GM18498 (cell line): Measurements from ENCODE around the gene CECR2.
"Not testable (repeated sequence)": the region's sequence is repeated elsewhere in the genome, so short reads cannot be mapped to it uniquely, and the experiment has no call there.

ENCODE experiments used
- ATAC-seq: cut with Tn5 transposase; IDR thresholded peaks from one replicate; pipeline ENCODE4 v1.9.1; 2021; ENCODE audit warnings: mild to moderate bottlenecking, moderate library complexity; ENCODE audit not compliant: unreplicated experiment

The CECR2 gene

GRCh38 chr22:17493419-17493981 is 124.2 kb downstream of the CECR2 start:
- ATAC-seq: no peak

- ATAC-seq: no peak
Observed at GRCh38 chr22:17496841-17497240, 127.6 kb downstream of the CECR2 start.

GRCh38 chr22:17501679-17502285 is 132.5 kb downstream of the CECR2 start:
- no peak for ATAC-seq

GRCh38 chr22:17508110-17508509 is 138.8 kb downstream of the CECR2 start:
- ATAC-seq: no peak

- ATAC-seq: no peak
Observed at GRCh38 chr22:17512960-17513359, 143.7 kb downstream of the CECR2 start.

- no peak for ATAC-seq
Observed at GRCh38 chr22:17513612-17514011, 144.4 kb downstream of the CECR2 start.

- no peak for ATAC-seq
Observed at GRCh38 chr22:17514084-17514483, 144.8 kb downstream of the CECR2 start.

- ATAC-seq: no peak
Observed at GRCh38 chr22:17518406-17518805, 149.1 kb downstream of the CECR2 start.

- ATAC-seq: not testable (repeated sequence)
Observed at GRCh38 chr22:17521971-17522370, 152.7 kb downstream of the CECR2 start.

GRCh38 chr22:17523925-17524324 is 154.7 kb downstream of the CECR2 start:
- no peak for ATAC-seq

- no peak for ATAC-seq
Observed at GRCh38 chr22:17536269-17536668, 167.0 kb downstream of the CECR2 start.

GRCh38 chr22:17537155-17537554 is 167.9 kb downstream of the CECR2 start:
- ATAC-seq: no peak

GRCh38 chr22:17540481-17540880 is 171.2 kb downstream of the CECR2 start:
- ATAC-seq: no peak

GRCh38 chr22:17541476-17541875 is 172.2 kb downstream of the CECR2 start:
- no peak for ATAC-seq

GRCh38 chr22:17542452-17542851 is 173.2 kb downstream of the CECR2 start:
- no peak for ATAC-seq

GRCh38 chr22:17548010-17548755 is 178.9 kb downstream of the CECR2 start:
- no peak for ATAC-seq

- ATAC-seq: no peak
Observed at GRCh38 chr22:17548756-17549035, 179.4 kb downstream of the CECR2 start.

GRCh38 chr22:17549183-17549582 is 179.9 kb downstream of the CECR2 start:
- no peak for ATAC-seq

GRCh38 chr22:17549655-17550054 is 180.4 kb downstream of the CECR2 start:
- ATAC-seq: no peak

- ATAC-seq: no peak
Observed at GRCh38 chr22:17552737-17553136, 183.5 kb downstream of the CECR2 start.

GRCh38 chr22:17554814-17555213 is 185.6 kb downstream of the CECR2 start:
- ATAC-seq: no peak

- ATAC-seq: no peak
Observed at GRCh38 chr22:17559188-17559587, 189.9 kb downstream of the CECR2 start.
